Common myeloid progenitor, CD34-positive (primary cell): ENCODE results near the gene LAIR1.
"Not testable (repeated sequence)": the region's sequence is repeated elsewhere in the genome, so short reads cannot be mapped to it uniquely, and the experiment has no call there.

Source experiments
- CTCF ChIA-PET: fragments of 350-600 bp; sonication (Branson Sonifier 250); formaldehyde crosslinking; loops from one replicate; lab custom pipeline; 2021; ENCODE audit warnings: antibody characterized with exemption; lab: Charles Lee
- POLR2A ChIA-PET: fragments of 350-600 bp; sonication (Branson Sonifier 250); formaldehyde crosslinking; loops from one replicate; lab custom pipeline; 2021; ENCODE audit warnings: antibody characterized with exemption; lab: Charles Lee
- DNase-seq, 3 donors: peaks; one replicate each; pipeline versions ENCODE4 v3.0.0 to v3.0.0-alpha.2; 2013
- H3K27ac ChIP-seq, 2 experiments: 1 replicate in 1 of 2; 2 replicates in 1 of 2; pipeline ENCODE4 v1.7.0; 2013; ENCODE audit warnings: inconsistent platforms in 2 of 2, low read length in 2 of 2, mild to moderate bottlenecking in 2 of 2, low read depth in 1 of 2, moderate library complexity in 1 of 2; ENCODE audit not compliant: severe bottlenecking in 2 of 2, insufficient read depth in 1 of 2, poor library complexity in 1 of 2
- H3K27me3 ChIP-seq, 5 experiments: replicated peaks in 2 of 5; 1 replicate in 3 of 5; 2 replicates in 2 of 5; pipeline versions ENCODE4 v1.6.1 to v1.7.0; 2013; ENCODE audit warnings: low read length in 4 of 5, mild to moderate bottlenecking in 2 of 5, moderate library complexity in 2 of 5, inconsistent platforms in 1 of 5; ENCODE audit not compliant: insufficient read depth in 5 of 5, control insufficient read depth in 4 of 5
- H3K36me3 ChIP-seq, 4 experiments: 1 replicate in 2 of 4; 2 replicates in 2 of 4; pipeline versions ENCODE4 v1.6.1 to v1.7.0; 2013; ENCODE audit warnings: low read length in 3 of 4, control low read depth in 1 of 4, mild to moderate bottlenecking in 1 of 4; ENCODE audit not compliant: control insufficient read depth in 4 of 4, insufficient read depth in 4 of 4
- H3K4me1 ChIP-seq, 4 experiments: 1 replicate in 3 of 4; 2 replicates in 1 of 4; pipeline versions ENCODE4 v1.6.1 to v1.7.1; 2013; ENCODE audit warnings: low read length in 3 of 4, mild to moderate bottlenecking in 3 of 4, control low read depth in 1 of 4, inconsistent platforms in 1 of 4, moderate library complexity in 1 of 4; ENCODE audit not compliant: control insufficient read depth in 4 of 4, insufficient read depth in 4 of 4; ENCODE audit errors: control extremely low read depth in 1 of 4
- H3K4me3 ChIP-seq, 7 experiments: 1 replicate in 4 of 7; 2 replicates in 3 of 7; pipeline versions ENCODE4 v1.5.1 to v1.7.0; 2013; ENCODE audit warnings: mild to moderate bottlenecking in 7 of 7, low read length in 6 of 7, moderate library complexity in 6 of 7, inconsistent platforms in 2 of 7, low read depth in 2 of 7, control low read depth in 1 of 7; ENCODE audit not compliant: insufficient read depth in 4 of 7, control insufficient read depth in 1 of 7; ENCODE audit errors: extremely low read depth in 1 of 7
- H3K9me3 ChIP-seq, 5 experiments: 1 replicate in 4 of 5; 2 replicates in 1 of 5; pipeline versions ENCODE4 v1.6.1 to v1.7.1; 2013; ENCODE audit warnings: low read length in 4 of 5, mild to moderate bottlenecking in 2 of 5, inconsistent platforms in 1 of 5, low read depth in 1 of 5, moderate library complexity in 1 of 5; ENCODE audit not compliant: control insufficient read depth in 4 of 5, insufficient read depth in 2 of 5; ENCODE audit errors: control extremely low read depth in 1 of 5
- WGBS: methylation state at CpG from one replicate; pipeline ENCODE4 v1.1.5; 2013; ENCODE audit not compliant: insufficient coverage; 5-methylcytosine and 5-hydroxymethylcytosine counted together

LAIR1 gene

GRCh38 chr19:54331626-54332025, 33.1 kb downstream of the LAIR1 start:
- H3K36me3 ChIP-seq: no peaks in the 10 kb centered on the region
- ChIA-PET POLR2A (no interaction called here), CTCF (interaction anchor here (0.8 kb wide), 1 partner anchor 59 kb away, joined by 3 read pairs; no protein-coding TSS in a partner anchor)
- H3K4me1 ChIP-seq: peaks cover 0 to 11% (median 4%) of the 10 kb centered on the region in 4 experiments
- H3K27me3 ChIP-seq: no peaks in the 10 kb centered on the region
- no peak overlapping the region for H3K4me3 ChIP-seq
- 100% methylated on average over 3 of the region's 7 CpGs for WGBS
- no peak overlapping the region for H3K27ac ChIP-seq
- no peak for DNase-seq
- H3K9me3 ChIP-seq: no peaks in the 10 kb centered on the region

DNA sequence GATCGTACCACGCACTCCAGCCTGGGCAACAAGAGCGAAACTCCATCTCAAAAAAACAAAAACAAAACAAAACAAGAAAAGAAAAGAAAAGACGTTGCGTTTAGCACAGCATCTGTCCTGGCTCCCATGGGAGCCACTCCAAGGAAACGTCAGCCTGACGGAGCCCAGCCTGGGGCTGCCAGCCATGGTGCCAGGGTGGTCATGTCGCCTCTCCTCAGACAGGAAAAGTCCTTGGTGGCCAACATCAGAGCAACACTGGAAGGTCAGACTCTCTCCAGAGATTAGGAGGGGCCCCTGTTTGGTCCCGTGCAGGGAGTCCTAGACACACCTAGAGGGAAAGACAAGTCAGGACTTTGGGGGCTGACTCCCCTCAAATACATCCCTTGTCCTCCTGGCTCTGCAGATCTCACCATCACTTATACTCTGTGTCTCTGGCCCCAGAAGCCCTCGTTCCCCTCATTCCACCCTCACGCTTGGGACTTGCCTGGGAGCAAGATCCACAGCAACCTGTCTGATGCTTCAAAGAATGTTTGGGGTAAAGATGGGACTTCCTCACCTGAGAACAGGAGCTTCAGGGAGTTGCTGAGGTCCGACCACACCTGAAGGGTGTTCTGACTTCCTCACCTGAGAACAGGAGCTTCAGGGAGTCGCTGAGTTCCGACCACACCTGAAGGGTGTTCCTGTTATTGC, 35.1 kb downstream of the LAIR1 start:
- ChIA-PET CTCF (interaction anchor here (1.0 to 1.5 kb wide), 2 partner anchors 8 to 61 kb away, joined by 3 to 4 read pairs; no protein-coding TSS in a partner anchor), POLR2A (no interaction called here)
- no peaks in the 10 kb centered on the region for H3K27me3 ChIP-seq
- H3K36me3 ChIP-seq: no peaks in the 10 kb centered on the region
- H3K4me3 ChIP-seq: no peak overlapping the region
- no peak overlapping the region for H3K27ac ChIP-seq
- DNase-seq: no peak
- WGBS: 97% methylated on average over 10 of the region's 14 CpGs
- H3K9me3 ChIP-seq: no peaks in the 10 kb centered on the region
- peaks cover 0 to 21% (median 8%) of the 10 kb centered on the region in 4 experiments for H3K4me1 ChIP-seq

- CTCF ChIA-PET: interaction anchor here (8.8 kb wide), 1 partner anchor 62 kb away, joined by 86 read pairs; no protein-coding TSS in a partner anchor
- H3K27ac ChIP-seq, DNase-seq, H3K36me3 ChIP-seq, H3K27me3 ChIP-seq, H3K9me3 ChIP-seq, POLR2A ChIA-PET, H3K4me3 ChIP-seq: not testable (repeated sequence)
- H3K4me1 ChIP-seq: peaks cover 0 to 21% (median 8%) of the 10 kb centered on the region in 4 experiments
- WGBS: 100% methylated on average over 1 of the region's 5 CpGs
Measured at GRCh38 chr19:54328781-54329180, 36.0 kb downstream of the LAIR1 start.

DNA sequence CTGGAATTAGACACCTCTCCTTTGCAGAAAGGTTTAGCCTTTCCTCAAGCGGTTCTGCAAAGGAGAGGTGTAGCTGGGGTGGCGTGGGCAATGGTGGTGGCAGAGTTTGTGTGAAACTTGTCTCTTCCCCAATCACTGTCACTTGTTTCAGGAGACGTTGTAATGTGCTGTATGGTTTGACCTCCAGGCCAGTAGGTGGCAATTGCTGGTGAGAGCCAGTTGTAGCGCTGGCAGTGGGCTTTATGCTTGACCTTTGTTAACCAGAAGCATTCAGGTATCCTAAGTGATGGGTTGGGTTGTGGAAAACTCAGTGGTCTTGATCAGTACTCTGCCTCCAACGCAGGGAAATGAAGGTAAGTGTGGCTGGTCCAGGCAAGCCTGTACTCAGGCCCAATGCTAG, 39.1 kb downstream of the LAIR1 start:
- Histone ChIP-seq H3K9me3 (no peaks in the 10 kb centered on the region), H3K4me3 (no peak overlapping the region), H3K4me1 (peaks cover 0 to 21% (median 8%) of the 10 kb centered on the region in 4 experiments), H3K27ac (no peak overlapping the region), H3K27me3 (no peaks in the 10 kb centered on the region), H3K36me3 (no peaks in the 10 kb centered on the region)
- 96% methylated on average over 4 of the region's 5 CpGs for WGBS
- CTCF ChIA-PET: interaction anchor here (0.6 to 8.8 kb wide), 13 partner anchors 9 to 93 kb away, joined by 3 to 86 read pairs (median 5); no protein-coding TSS in a partner anchor
- DNase-seq: no peak
- POLR2A ChIA-PET: no interaction called here

GRCh38 chr19:54325194-54325621, 39.5 kb downstream of the LAIR1 start:
- H3K4me1 ChIP-seq: peaks cover 0 to 21% (median 8%) of the 10 kb centered on the region in 4 experiments

DNA sequence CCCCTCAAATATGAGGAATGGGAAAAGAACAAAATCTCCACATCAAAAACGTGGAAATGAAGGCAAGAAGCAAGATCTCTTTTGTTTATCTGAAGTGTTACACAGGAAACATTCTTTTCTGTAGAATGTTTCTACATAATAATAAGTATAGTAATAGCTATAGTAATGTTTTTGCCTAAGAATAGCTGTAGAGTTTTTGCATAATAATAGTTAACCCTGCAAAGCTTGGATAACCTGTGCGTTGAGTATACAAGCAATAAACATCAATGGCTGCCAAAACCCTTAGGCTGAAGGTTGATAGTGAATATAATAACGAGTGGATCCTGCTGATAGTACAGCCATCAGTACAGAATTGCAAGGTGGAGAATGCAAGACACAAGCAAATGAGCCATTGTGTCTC, 40.7 kb downstream of the LAIR1 start:
- no peak for DNase-seq
- Histone ChIP-seq H3K9me3 (no peaks in the 10 kb centered on the region), H3K4me1 (peaks cover 4 to 21% (median 10%) of the 10 kb centered on the region in 4 experiments), H3K36me3 (no peaks in the 10 kb centered on the region), H3K27me3 (no peaks in the 10 kb centered on the region), H3K27ac (no peak overlapping the region), H3K4me3 (no peak overlapping the region)
- WGBS: 86% methylated on average over 1 of the region's 3 CpGs
- ChIA-PET POLR2A (no interaction called here), CTCF (interaction anchor here (0.9 to 8.8 kb wide), 16 partner anchors 8 to 115 kb away, joined by 3 to 86 read pairs (median 3); partner anchors contain the start of genes LILRB5 and TTYH1)

More at GRCh38 chr19:54325194-54325621, 39.5 kb downstream of the LAIR1 start:
- no peak overlapping the region for H3K27ac ChIP-seq
- no peaks in the 10 kb centered on the region for H3K27me3 ChIP-seq
- CTCF ChIA-PET: interaction anchor here (0.6 to 8.8 kb wide), 20 partner anchors 9 to 158 kb away, joined by 3 to 86 read pairs (median 5); partner anchors contain the start of gene LILRB5
- no peak overlapping the region for H3K4me3 ChIP-seq
- H3K9me3 ChIP-seq: no peaks in the 10 kb centered on the region
- POLR2A ChIA-PET: no interaction called here
- 12% methylated on average over 4 of the region's 4 CpGs for WGBS
- H3K36me3 ChIP-seq: no peaks in the 10 kb centered on the region
- DNase-seq: peak; percentile 58 to 81 (median 68)

GRCh38 chr19:54322934-54323333, 41.8 kb downstream of the LAIR1 start:
- H3K4me3 ChIP-seq, H3K36me3 ChIP-seq, H3K27ac ChIP-seq, DNase-seq, H3K27me3 ChIP-seq, POLR2A ChIA-PET, H3K9me3 ChIP-seq: not testable (repeated sequence)
- H3K4me1 ChIP-seq: peaks cover 12 to 23% (median 13%) of the 10 kb centered on the region in 4 experiments
- WGBS: no CpG with 5 or more reads among the region's 13 CpGs
- CTCF ChIA-PET: interaction anchor here (1.1 to 8.8 kb wide), 2 partner anchors 30 to 68 kb away, joined by 3 to 86 read pairs; no protein-coding TSS in a partner anchor
